CD4-positive, alpha-beta T cell (primary cell): ENCODE measurements around the gene NTRK1. TPM values are rescaled to one million over a fixed set of nuclear protein-coding genes. Genes with fewer than 3 reads are reported as not detected.

Experiments
- ATAC-seq: fragments of 200-7000 bp; cut with Tn5 transposase; one replicate; pipeline ENCODE4 v1.10.0; 2022; ENCODE audit warnings: mild to moderate bottlenecking; ENCODE audit not compliant: poor library complexity
- CTCF ChIA-PET: fragments of 350-600 bp; sonication (Branson Sonifier 250); formaldehyde crosslinking; loops from one replicate; lab custom pipeline; 2021; ENCODE audit warnings: antibody characterized with exemption, inconsistent platforms; lab: Charles Lee
- POLR2A ChIA-PET: fragments of 350-600 bp; sonication (Branson Sonifier 250); formaldehyde crosslinking; loops from one replicate; lab custom pipeline; 2021; ENCODE audit warnings: antibody characterized with exemption, inconsistent platforms; lab: Charles Lee
- DNase-seq, 14 experiments: peaks; one replicate each; pipeline ENCODE4 v3.0.0-alpha.2; 2013 to 2020; ENCODE audit warnings: mixed read lengths in 2 of 14
- H3K27ac ChIP-seq, 2 donors: one replicate each; pipeline versions ENCODE4 v1.5.1 to v1.7.0; 2013; ENCODE audit warnings: low read length in 2 of 2, low read depth in 1 of 2, mild to moderate bottlenecking in 1 of 2
- H3K27me3 ChIP-seq, 2 experiments: 1 replicate in 1 of 2; 2 replicates in 1 of 2; pipeline versions ENCODE4 v1.6.1 to v1.7.0; 2013; ENCODE audit warnings: low read length in 2 of 2, control low read depth in 1 of 2, mild to moderate bottlenecking in 1 of 2, moderate library complexity in 1 of 2; ENCODE audit not compliant: insufficient read depth in 2 of 2, control insufficient read depth in 1 of 2
- H3K36me3 ChIP-seq: one replicate; pipeline ENCODE4 v1.6.1; 2013; ENCODE audit warnings: low read length, control low read depth; ENCODE audit not compliant: insufficient read depth
- H3K4me1 ChIP-seq: one replicate; pipeline ENCODE4 v1.6.1; 2013; ENCODE audit warnings: low read length, control low read depth; ENCODE audit not compliant: insufficient read depth
- H3K4me3 ChIP-seq: one replicate; pipeline ENCODE4 v1.5.1; 2013; ENCODE audit warnings: mild to moderate bottlenecking, low read length, moderate library complexity
- H3K9me3 ChIP-seq, 2 experiments: 1 replicate in 1 of 2; 2 replicates in 1 of 2; pipeline versions ENCODE4 v1.6.1 to v1.7.0; 2013; ENCODE audit warnings: low read length in 2 of 2, mild to moderate bottlenecking in 2 of 2, control low read depth in 1 of 2, moderate library complexity in 1 of 2; ENCODE audit not compliant: control insufficient read depth in 1 of 2, insufficient read depth in 1 of 2
- H3K27ac Mint-ChIP-seq: one replicate; pipeline ENCODE4 v1.8.0; 2020; ENCODE audit warnings: mixed read lengths
- H3K27me3 Mint-ChIP-seq: one replicate; pipeline ENCODE4 v1.8.0; 2021; ENCODE audit warnings: mixed read lengths
- H3K36me3 Mint-ChIP-seq: one replicate; pipeline ENCODE4 v1.8.0; 2021; ENCODE audit warnings: low read depth, mixed read lengths
- H3K4me1 Mint-ChIP-seq: one replicate; pipeline ENCODE4 v1.8.0; 2021; ENCODE audit warnings: low read depth, mixed read lengths
- H3K4me3 Mint-ChIP-seq: one replicate; pipeline ENCODE4 v1.8.0; 2020; ENCODE audit warnings: mild to moderate bottlenecking, mixed read lengths
- H3K9me3 Mint-ChIP-seq: one replicate; pipeline ENCODE4 v1.8.0; 2020; ENCODE audit warnings: mixed read lengths
- intact Hi-C, 2 experiments: fragments of 100-400 bp; cut with DNase I in 1 of 2; cut with micrococcal nuclease in 1 of 2; formaldehyde crosslinking; loops; one replicate each; pipeline versions ENCODE4 v1.15.1 to v1.9.0; 2023 to 2025; cut with DNase I, micrococcal nuclease
- total RNA-seq, 174 experiments: library from RNA in 2 of 174; stranded (reverse) in 2 of 174; gene quantifications; one replicate each; pipeline ENCODE4 v1.2.3 and lab custom pipeline; 2021 to 2026
- TF ChIP-seq, protein P1 (sequence below): fragments of 200-600 bp; IDR thresholded peaks from one replicate; pipeline ENCODE4 v1.8.0; 2022; ENCODE audit warnings: antibody characterized with exemption, mild to moderate bottlenecking

The NTRK1 gene
- total RNA-seq, 2 experiments from 2014 or later, result 0.42 to 0.52 TPM

DNA sequence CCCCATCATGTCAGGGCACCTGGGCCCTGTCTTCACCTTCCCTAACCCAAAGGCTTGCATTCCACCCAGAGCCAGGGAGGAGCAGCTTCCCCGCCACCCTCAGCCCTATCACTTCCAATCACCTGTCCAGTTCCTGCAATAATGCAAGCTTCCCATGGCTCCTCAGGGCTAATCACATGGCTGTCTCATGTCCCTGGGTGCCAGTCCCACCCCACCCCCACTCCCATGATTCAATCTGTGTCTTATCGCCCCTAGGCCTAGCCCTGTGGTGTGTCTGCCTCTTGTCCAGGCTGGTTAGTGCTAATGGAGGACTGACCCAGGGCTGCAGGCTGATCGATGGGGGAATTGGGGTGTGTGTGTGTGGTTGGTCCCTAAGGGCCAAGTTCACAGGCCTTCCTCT is 21.9 kb downstream of the NTRK1 start:
- ATAC-seq (no peak), DNase-seq (no peak)
- Histone ChIP-seq H3K27me3 (peaks cover 14 to 15% of the 10 kb centered on the region in 2 experiments), H3K4me1 (no peaks in the 10 kb centered on the region), H3K36me3 (no peaks in the 10 kb centered on the region), H3K27ac (no peak overlapping the region), H3K9me3 (no peaks in the 10 kb centered on the region), H3K4me3 (no peak overlapping the region)
- H3K27me3 Mint-ChIP-seq, result peaks cover 59% of the 10 kb centered on the region
- ChIA-PET POLR2A (no interaction called here), CTCF (interaction anchor here (1.0 to 1.3 kb wide), 2 partner anchors 8 to 25 kb away, joined by 3 to 4 read pairs; no protein-coding TSS in a partner anchor)
- H3K36me3 Mint-ChIP-seq, result no peaks in the 10 kb centered on the region
- TF ChIP-seq, protein P1, sequence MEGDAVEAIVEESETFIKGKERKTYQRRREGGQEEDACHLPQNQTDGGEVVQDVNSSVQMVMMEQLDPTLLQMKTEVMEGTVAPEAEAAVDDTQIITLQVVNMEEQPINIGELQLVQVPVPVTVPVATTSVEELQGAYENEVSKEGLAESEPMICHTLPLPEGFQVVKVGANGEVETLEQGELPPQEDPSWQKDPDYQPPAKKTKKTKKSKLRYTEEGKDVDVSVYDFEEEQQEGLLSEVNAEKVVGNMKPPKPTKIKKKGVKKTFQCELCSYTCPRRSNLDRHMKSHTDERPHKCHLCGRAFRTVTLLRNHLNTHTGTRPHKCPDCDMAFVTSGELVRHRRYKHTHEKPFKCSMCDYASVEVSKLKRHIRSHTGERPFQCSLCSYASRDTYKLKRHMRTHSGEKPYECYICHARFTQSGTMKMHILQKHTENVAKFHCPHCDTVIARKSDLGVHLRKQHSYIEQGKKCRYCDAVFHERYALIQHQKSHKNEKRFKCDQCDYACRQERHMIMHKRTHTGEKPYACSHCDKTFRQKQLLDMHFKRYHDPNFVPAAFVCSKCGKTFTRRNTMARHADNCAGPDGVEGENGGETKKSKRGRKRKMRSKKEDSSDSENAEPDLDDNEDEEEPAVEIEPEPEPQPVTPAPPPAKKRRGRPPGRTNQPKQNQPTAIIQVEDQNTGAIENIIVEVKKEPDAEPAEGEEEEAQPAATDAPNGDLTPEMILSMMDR, result no peak
- H3K9me3 Mint-ChIP-seq, result no peaks in the 10 kb centered on the region
- H3K4me3 Mint-ChIP-seq, result no peak overlapping the region
- intact Hi-C loops, result no loop called here
- H3K27ac Mint-ChIP-seq, result no peak overlapping the region
- no peaks in the 10 kb centered on the region for H3K4me1 Mint-ChIP-seq

DNA sequence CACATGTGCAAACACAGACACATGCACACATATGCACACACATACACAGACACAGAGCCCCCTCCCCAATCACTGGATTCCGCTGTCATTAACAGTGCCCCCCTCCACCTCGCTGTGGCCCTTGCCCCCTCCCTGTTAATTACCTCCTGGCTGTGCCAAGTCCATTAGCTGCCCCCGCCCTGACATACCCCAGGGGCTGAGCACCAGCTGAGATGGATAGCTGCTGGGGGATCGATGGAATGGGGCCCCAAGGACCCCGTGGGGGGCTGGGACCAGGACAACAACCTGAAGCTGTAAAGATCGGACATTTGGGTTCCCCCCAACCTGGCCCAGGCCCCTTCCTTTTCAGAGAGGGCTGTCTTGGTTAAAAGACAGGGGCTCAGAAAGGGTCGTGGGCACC is 23.3 kb downstream of the NTRK1 start:
- Histone ChIP-seq H3K4me1 (no peaks in the 10 kb centered on the region), H3K36me3 (no peaks in the 10 kb centered on the region), H3K27ac (no peak overlapping the region), H3K4me3 (no peak overlapping the region), H3K27me3 (peaks cover 21 to 26% of the 10 kb centered on the region in 2 experiments), H3K9me3 (no peaks in the 10 kb centered on the region)
- no peaks in the 10 kb centered on the region for H3K36me3 Mint-ChIP-seq
- DNase-seq (no peak), ATAC-seq (no peak)
- ChIA-PET CTCF (no interaction called here), POLR2A (no interaction called here)
- no peak overlapping the region for H3K27ac Mint-ChIP-seq
- H3K4me3 Mint-ChIP-seq, result no peak overlapping the region
- TF ChIP-seq, protein P1, result no peak
- H3K9me3 Mint-ChIP-seq, result no peaks in the 10 kb centered on the region
- intact Hi-C loops, result no loop called here
- peaks cover 58% of the 10 kb centered on the region for H3K27me3 Mint-ChIP-seq
- H3K4me1 Mint-ChIP-seq, result no peaks in the 10 kb centered on the region

- peaks cover 64% of the 10 kb centered on the region for H3K27me3 Mint-ChIP-seq
- DNase-seq, result no peak
- TF ChIP-seq, protein P1, result no peak
- ChIA-PET POLR2A (no interaction called here), CTCF (no interaction called here)
- no peak for ATAC-seq
- no peak overlapping the region for H3K27ac ChIP-seq
- no peaks in the 10 kb centered on the region for H3K36me3 Mint-ChIP-seq
- H3K4me3 Mint-ChIP-seq, result no peak overlapping the region
- no peaks in the 10 kb centered on the region for H3K9me3 Mint-ChIP-seq
- intact Hi-C loops, result no loop called here
- H3K27ac Mint-ChIP-seq, result no peak overlapping the region
- H3K36me3 ChIP-seq, result no peaks in the 10 kb centered on the region
- H3K4me1 Mint-ChIP-seq, result no peaks in the 10 kb centered on the region
- no peaks in the 10 kb centered on the region for H3K9me3 ChIP-seq
- no peaks in the 10 kb centered on the region for H3K4me1 ChIP-seq
- H3K27me3 ChIP-seq, result peaks cover 21 to 26% of the 10 kb centered on the region in 2 experiments
- H3K4me3 ChIP-seq, result no peak overlapping the region
These were observed 24.0 kb downstream of the NTRK1 start for GRCh38 chr1:156884560-156885184.
